ENCODE results near the gene APEH. TPM values are rescaled to one million over a fixed set of nuclear protein-coding genes. Genes with fewer than 3 reads are reported as not detected.
"Not testable (repeated sequence)": the region's sequence is repeated elsewhere in the genome, so short reads cannot be mapped to it uniquely, and the experiment has no call there.

The APEH gene
- total and polyA plus RNA-seq, 2 experiments from 2014 or later: 170 to 264 TPM

DNA sequence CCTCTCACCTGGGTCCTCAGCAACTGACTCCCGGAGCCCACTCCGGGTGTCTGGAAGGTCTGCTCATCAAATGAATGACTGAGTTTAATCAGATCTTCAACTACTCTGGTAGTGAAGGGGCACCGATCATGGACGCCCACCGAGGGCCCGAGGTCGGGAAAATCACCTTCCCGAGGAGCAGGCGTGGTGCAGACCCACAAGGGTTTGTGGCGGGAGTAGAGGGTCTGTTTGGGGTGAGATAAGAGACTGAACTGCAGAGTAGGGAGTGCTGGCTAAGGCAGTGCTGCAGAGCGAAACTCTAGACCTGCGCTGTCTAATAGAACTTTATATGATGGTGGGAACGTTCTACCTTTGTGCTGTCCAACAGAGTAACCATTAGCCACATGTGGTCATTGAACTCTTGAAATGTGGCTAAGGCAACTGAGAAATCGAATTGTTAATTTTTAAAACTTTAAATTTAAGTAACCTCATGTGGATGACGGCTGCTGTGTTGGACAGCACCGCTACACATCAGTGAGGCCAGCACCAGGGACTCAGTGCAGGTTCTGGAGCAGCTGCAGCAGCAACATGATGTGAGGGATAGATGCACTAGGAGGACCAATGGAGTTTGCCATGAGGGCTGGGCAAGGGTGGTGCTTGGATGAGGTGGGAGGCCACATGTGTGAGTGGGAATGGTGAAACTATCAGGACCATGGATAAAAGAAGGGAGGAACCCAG is 15.9 kb downstream of the APEH start:
- Mint-ChIP-seq H3K4me1 (peaks cover 18% of the 10 kb centered on the region), H3K27ac (peak overlapping the region; percentile 73; the same call in 1 of the 2 replicates), H3K4me3 (peak overlapping the region; percentile 91), H3K27me3 (ENCODE audit: insufficient read depth, low read depth, poor library complexity) (peaks cover 16% of the 10 kb centered on the region)
- not testable (repeated sequence) for H3K36me3 ChIP-seq (ENCODE audit: insufficient read depth); DNase-seq (ENCODE audit: low spot score); H3K27me3 ChIP-seq (ENCODE audit: insufficient read depth); H3K4me1 ChIP-seq (ENCODE audit: insufficient read depth); H3F3A ChIP-seq (replicated peaks; ENCODE audit: low read depth); H3K27ac ChIP-seq (ENCODE audit: low read depth); H3K9me2 ChIP-seq (ENCODE audit: insufficient read depth); H3K79me2 ChIP-seq (replicated peaks; ENCODE audit: insufficient read depth); H3K36me3 Mint-ChIP-seq (ENCODE audit: low read depth); H4K20me1 ChIP-seq (replicated peaks; ENCODE audit: insufficient read depth); H3K9me3 Mint-ChIP-seq; ATAC-seq
- peak overlapping the region; percentile 92 for H3K4me2 ChIP-seq
- H3K4me3 ChIP-seq: peak overlapping the region; percentile 97
- H2AFZ ChIP-seq: peak overlapping the region; percentile 90; the same call in 1 of the 2 replicates

DNA sequence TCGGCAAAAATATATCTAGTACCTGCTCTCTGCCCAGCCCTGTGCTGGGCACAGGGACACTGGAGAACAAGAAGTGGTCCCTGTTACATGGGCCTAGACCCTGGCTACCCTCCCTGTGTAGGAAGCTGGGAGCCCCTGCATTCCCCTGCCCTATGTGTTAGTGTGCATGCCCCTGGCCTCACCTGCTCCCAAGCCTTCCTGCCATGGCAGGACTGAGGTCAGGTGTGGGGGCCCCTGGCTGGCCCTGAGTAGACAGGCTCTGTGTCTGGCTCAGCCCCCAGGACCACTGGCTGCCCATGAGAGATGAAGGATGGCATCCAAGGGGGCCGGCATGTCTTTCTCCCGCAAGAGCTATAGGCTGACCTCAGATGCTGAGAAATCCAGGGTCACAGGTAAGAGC is 16.7 kb downstream of the APEH start:
- not testable (repeated sequence) for H3F3A ChIP-seq (replicated peaks; ENCODE audit: low read depth); H3K27ac Mint-ChIP-seq; ATAC-seq; H3K9me3 Mint-ChIP-seq; H3K4me2 ChIP-seq; H3K27ac ChIP-seq (ENCODE audit: low read depth); DNase-seq (ENCODE audit: low spot score); H2AFZ ChIP-seq; H3K4me1 ChIP-seq (ENCODE audit: insufficient read depth); H3K79me2 ChIP-seq (replicated peaks; ENCODE audit: insufficient read depth); H3K27me3 ChIP-seq (ENCODE audit: insufficient read depth); H4K20me1 ChIP-seq (replicated peaks; ENCODE audit: insufficient read depth); H3K36me3 ChIP-seq (ENCODE audit: insufficient read depth); H3K9me2 ChIP-seq (ENCODE audit: insufficient read depth); H3K36me3 Mint-ChIP-seq (ENCODE audit: low read depth)
- peaks cover 16% of the 10 kb centered on the region for H3K27me3 Mint-ChIP-seq (ENCODE audit: insufficient read depth, low read depth, poor library complexity)
- peaks cover 14% of the 10 kb centered on the region for H3K4me1 Mint-ChIP-seq
- H3K4me3 Mint-ChIP-seq: peak overlapping the region; percentile 91
- H3K4me3 ChIP-seq: 0 out of 2 replicates have a peak overlapping the region, but pooled peaks have one; percentile 97

DNA sequence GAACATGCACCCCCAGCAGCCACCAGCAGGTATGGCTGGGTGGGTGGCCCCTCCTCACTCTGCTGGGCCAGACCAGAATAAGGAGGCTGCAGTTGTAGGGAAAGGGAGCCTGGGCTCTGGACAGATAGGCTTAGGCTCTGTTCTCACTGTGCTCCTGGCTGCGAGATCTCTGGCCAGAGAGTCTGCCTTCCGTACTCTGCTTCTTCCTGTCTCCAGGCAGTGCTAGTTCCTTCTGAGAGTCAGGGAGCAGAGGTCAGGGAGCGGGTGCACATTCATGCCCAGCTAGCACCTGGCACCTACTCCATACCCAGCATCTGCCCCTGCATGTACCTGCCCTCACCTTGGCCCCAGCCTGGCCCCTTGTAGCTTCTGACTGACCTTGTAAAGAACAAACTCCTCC is 17.3 kb downstream of the APEH start:
- not testable (repeated sequence) for H3K4me1 ChIP-seq (ENCODE audit: insufficient read depth); H3K4me3 Mint-ChIP-seq; H2AFZ ChIP-seq

DNA sequence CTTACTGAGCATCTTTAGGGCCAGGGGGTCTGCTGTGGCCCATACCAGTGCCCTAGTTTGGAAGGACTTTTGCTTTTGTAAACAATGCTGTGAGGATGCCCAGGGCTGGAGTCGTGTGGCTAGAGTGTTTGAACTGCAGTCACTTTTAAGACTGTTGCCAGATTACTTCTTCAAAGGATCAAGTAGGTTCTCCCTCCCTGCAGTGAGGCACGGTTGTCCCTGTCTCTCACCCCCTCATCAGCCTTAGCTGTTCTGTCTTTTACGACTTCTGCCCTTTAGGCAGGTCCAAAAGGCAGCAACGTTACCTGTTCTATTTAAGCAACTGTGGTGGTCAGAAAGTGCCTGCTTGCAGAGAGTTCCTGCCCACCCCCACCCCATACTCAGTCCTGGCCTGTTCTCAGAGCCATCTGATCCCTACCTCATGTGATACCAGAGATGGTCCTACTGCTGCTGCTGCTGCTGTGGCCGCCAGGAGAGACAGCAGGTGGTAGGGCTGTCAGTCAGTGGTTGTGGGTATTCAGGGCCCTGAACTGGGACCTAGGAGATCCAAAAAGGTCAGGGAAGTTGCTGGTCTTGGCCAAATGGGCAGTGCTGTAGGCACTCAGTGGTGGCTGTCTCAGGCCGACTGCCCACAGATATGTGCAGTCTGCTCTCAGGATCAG is 20.4 kb downstream of the APEH start:
- H3K9me3 Mint-ChIP-seq; H3K27me3 ChIP-seq (ENCODE audit: insufficient read depth); H4K20me1 ChIP-seq (replicated peaks; ENCODE audit: insufficient read depth); H3F3A ChIP-seq (replicated peaks; ENCODE audit: low read depth); H3K4me2 ChIP-seq; DNase-seq (ENCODE audit: low spot score); ATAC-seq; H3K36me3 ChIP-seq (ENCODE audit: insufficient read depth); H3K27ac ChIP-seq (ENCODE audit: low read depth); H3K27me3 Mint-ChIP-seq (ENCODE audit: insufficient read depth, low read depth, poor library complexity); H3K79me2 ChIP-seq (replicated peaks; ENCODE audit: insufficient read depth); H3K9me2 ChIP-seq (ENCODE audit: insufficient read depth); H3K4me3 Mint-ChIP-seq; H2AFZ ChIP-seq; H3K36me3 Mint-ChIP-seq (ENCODE audit: low read depth); H3K27ac Mint-ChIP-seq; H3K4me3 ChIP-seq; H3K4me1 ChIP-seq (ENCODE audit: insufficient read depth); H3K4me1 Mint-ChIP-seq: not testable (repeated sequence)

More for the DNA sequence above, 17.3 kb downstream of the APEH start:
- Mint-ChIP-seq H3K27me3 (ENCODE audit: insufficient read depth, low read depth, poor library complexity) (peaks cover 16% of the 10 kb centered on the region), H3K4me1 (peaks cover 14% of the 10 kb centered on the region)
- H3F3A ChIP-seq (replicated peaks; ENCODE audit: low read depth); ATAC-seq; H3K27ac ChIP-seq (ENCODE audit: low read depth); H3K4me2 ChIP-seq; H3K36me3 ChIP-seq (ENCODE audit: insufficient read depth); H3K27me3 ChIP-seq (ENCODE audit: insufficient read depth); DNase-seq (ENCODE audit: low spot score); H3K79me2 ChIP-seq (replicated peaks; ENCODE audit: insufficient read depth); H3K9me2 ChIP-seq (ENCODE audit: insufficient read depth); H3K9me3 Mint-ChIP-seq; H4K20me1 ChIP-seq (replicated peaks; ENCODE audit: insufficient read depth); H3K4me3 ChIP-seq; H3K36me3 Mint-ChIP-seq (ENCODE audit: low read depth); H3K27ac Mint-ChIP-seq: not testable (repeated sequence)

DNA sequence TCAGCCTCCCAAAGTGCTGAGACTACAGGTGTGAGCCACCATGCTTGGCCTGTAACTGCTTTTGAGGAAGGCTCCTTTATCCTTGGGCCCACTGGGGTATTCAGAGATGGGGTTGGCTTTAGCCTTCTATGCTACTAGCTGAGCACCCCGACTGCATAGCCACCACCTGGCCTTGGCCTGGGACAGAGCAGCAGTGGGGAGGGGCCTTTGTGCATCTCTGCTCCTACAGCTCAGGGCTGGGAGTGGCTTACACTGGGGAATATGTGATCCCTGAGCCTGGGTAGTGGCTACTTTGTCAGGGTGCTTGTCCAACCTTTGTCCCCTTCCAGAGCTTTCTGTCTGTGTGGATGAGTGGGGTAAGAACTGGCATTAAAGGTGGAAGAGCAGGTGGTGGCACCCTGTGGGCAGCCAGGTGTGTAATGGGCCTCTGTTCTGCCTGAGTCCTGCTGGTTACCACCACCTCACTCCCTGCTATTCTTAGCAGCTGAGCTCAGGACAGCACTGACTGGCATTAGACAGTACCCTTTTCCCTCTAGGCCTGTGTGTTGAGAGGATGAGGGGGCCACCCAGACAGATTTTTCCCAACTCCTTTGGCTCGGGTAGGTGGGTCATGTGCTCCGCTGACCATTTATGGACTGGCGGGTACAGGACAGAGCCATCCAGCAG is 21.3 kb downstream of the APEH start:
- not testable (repeated sequence) for H3K4me1 ChIP-seq (ENCODE audit: insufficient read depth); H3K79me2 ChIP-seq (replicated peaks; ENCODE audit: insufficient read depth); H3K27me3 Mint-ChIP-seq (ENCODE audit: insufficient read depth, low read depth, poor library complexity); H3K27ac Mint-ChIP-seq; H3K9me2 ChIP-seq (ENCODE audit: insufficient read depth); H3K36me3 Mint-ChIP-seq (ENCODE audit: low read depth); H3K4me3 Mint-ChIP-seq; DNase-seq (ENCODE audit: low spot score); H3F3A ChIP-seq (replicated peaks; ENCODE audit: low read depth); H3K36me3 ChIP-seq (ENCODE audit: insufficient read depth); H4K20me1 ChIP-seq (replicated peaks; ENCODE audit: insufficient read depth); H3K27ac ChIP-seq (ENCODE audit: low read depth); H3K4me3 ChIP-seq; H3K27me3 ChIP-seq (ENCODE audit: insufficient read depth); H3K9me3 Mint-ChIP-seq; H3K4me1 Mint-ChIP-seq; H2AFZ ChIP-seq; H3K4me2 ChIP-seq
- peak; percentile 47; the same call in 2 of the 3 replicates for ATAC-seq

Measured in GM23338 (cell line).